Upper lobe of right lung (tissue), 1 donor: ENCODE results near the gene ATRAID. TPM values are rescaled to one million over a fixed set of nuclear protein-coding genes. Genes with fewer than 3 reads are reported as not detected.

ENCODE experiments used
- ATAC-seq: fragments of 200-7000 bp; cut with Tn5 transposase; one replicate; pipeline ENCODE4 v1.9.1; 2020; ENCODE audit warnings: mild to moderate bottlenecking, moderate library complexity
- DNase-seq: peaks from one replicate; pipeline ENCODE4 v3.0.0-alpha.2; 2020
- H3K27ac ChIP-seq: fragments of 200-600 bp; one replicate; pipeline ENCODE4 v1.8.0; 2022
- H3K27me3 ChIP-seq: fragments of 200-600 bp; one replicate; pipeline ENCODE4 v1.8.0; 2022; ENCODE audit warnings: mild to moderate bottlenecking
- H3K36me3 ChIP-seq: fragments of 200-600 bp; one replicate; pipeline ENCODE4 v1.8.0; 2022
- H3K4me1 ChIP-seq: fragments of 200-600 bp; one replicate; pipeline ENCODE4 v1.8.0; 2022
- H3K4me3 ChIP-seq: fragments of 200-600 bp; one replicate; pipeline ENCODE4 v1.8.0; 2022; ENCODE audit warnings: mild to moderate bottlenecking
- H3K9me3 ChIP-seq: fragments of 200-600 bp; one replicate; pipeline ENCODE4 v1.8.0; 2022
- CTCF ChIP-seq: fragments of 200-600 bp; IDR thresholded peaks from one replicate; pipeline ENCODE4 v1.8.0; 2022; ENCODE audit warnings: antibody characterized with exemption
- intact Hi-C: fragments of 100-400 bp; cut with DNase I; formaldehyde crosslinking; loops from one replicate; pipeline ENCODE4 v1.11.0; 2022
- total RNA-seq: library from RNA; stranded (reverse); fragmentation: NEBNext Ultra II Directional; extraction: Animal tissue kit (Norgen Biotek cat#: 25700); gene quantifications from one replicate; pipeline ENCODE4 v1.2.1, GENCODE V29; 2021
- donor health status: DM: no; HTN: yes; CAD: no; lungs with severe emphysema.

ATRAID gene
- total RNA-seq, 1 donor from 2014 or later: 102 TPM

- H3K27ac ChIP-seq: no peak overlapping the region
- H3K4me3 ChIP-seq: no peak overlapping the region
- no peaks in the 10 kb centered on the region for H3K27me3 ChIP-seq
- TF ChIP-seq CTCF: no peak
- H3K9me3 ChIP-seq: no peaks in the 10 kb centered on the region
- H3K4me1 ChIP-seq: no peaks in the 10 kb centered on the region
- ATAC-seq: no peak
- H3K36me3 ChIP-seq: peaks cover 65% of the 10 kb centered on the region
- no peak for DNase-seq
- intact Hi-C loops: loop anchor here (10.0 kb wide), 1 partner anchor 102 kb away; no protein-coding TSS in a partner anchor
Observed at GRCh38 chr2:27206346-27206745, 5.5 kb upstream of the ATRAID start.

GRCh38 chr2:27208486-27209050 lies 3.3 kb upstream of the ATRAID start:
- intact Hi-C loops: loop anchor here (10.0 kb wide), 1 partner anchor 104 kb away; no protein-coding TSS in a partner anchor
- TF ChIP-seq CTCF: no peak
- no peak overlapping the region for H3K4me3 ChIP-seq
- peaks cover 6% of the 10 kb centered on the region for H3K4me1 ChIP-seq
- ATAC-seq (no peak), DNase-seq (no peak)
- peaks cover 53% of the 10 kb centered on the region for H3K36me3 ChIP-seq
- H3K27me3 ChIP-seq: no peaks in the 10 kb centered on the region
- no peak overlapping the region for H3K27ac ChIP-seq
- no peaks in the 10 kb centered on the region for H3K9me3 ChIP-seq

- Histone ChIP-seq H3K4me3 (no peak overlapping the region), H3K27ac (no peak overlapping the region), H3K27me3 (no peaks in the 10 kb centered on the region), H3K4me1 (peaks cover 6% of the 10 kb centered on the region), H3K36me3 (peaks cover 46% of the 10 kb centered on the region), H3K9me3 (no peaks in the 10 kb centered on the region)
- intact Hi-C loops: loop anchor here (10.0 kb wide), 1 partner anchor 105 kb away; no protein-coding TSS in a partner anchor
- ATAC-seq: no peak
- TF ChIP-seq CTCF: no peak
- no peak for DNase-seq
Observed at GRCh38 chr2:27209621-27210401, 2.0 kb upstream of the ATRAID start.

- intact Hi-C loops: no loop called here
- ATAC-seq (peak; percentile 17), DNase-seq (no peak)
- Histone ChIP-seq H3K27me3 (no peaks in the 10 kb centered on the region), H3K27ac (peak overlapping the region; percentile 98), H3K4me3 (peak overlapping the region; percentile 70), H3K9me3 (no peaks in the 10 kb centered on the region), H3K4me1 (peaks cover 7% of the 10 kb centered on the region), H3K36me3 (peaks cover 38% of the 10 kb centered on the region)
- TF ChIP-seq CTCF: no peak
Observed at GRCh38 chr2:27211241-27211942, 449 bp upstream of the ATRAID start.

- DNase-seq (no peak), ATAC-seq (peak; percentile 1)
- Histone ChIP-seq H3K4me3 (peak overlapping the region; percentile 70), H3K36me3 (peaks cover 24% of the 10 kb centered on the region), H3K9me3 (no peaks in the 10 kb centered on the region), H3K27me3 (no peaks in the 10 kb centered on the region), H3K27ac (peak overlapping the region; percentile 98), H3K4me1 (peaks cover 13% of the 10 kb centered on the region)
- intact Hi-C loops: no loop called here
- TF ChIP-seq CTCF: no peak
Observed at GRCh38 chr2:27212626-27213471, 1.0 kb downstream of the ATRAID start.
